ENCODE data around the gene TMEM39B.

DNA sequence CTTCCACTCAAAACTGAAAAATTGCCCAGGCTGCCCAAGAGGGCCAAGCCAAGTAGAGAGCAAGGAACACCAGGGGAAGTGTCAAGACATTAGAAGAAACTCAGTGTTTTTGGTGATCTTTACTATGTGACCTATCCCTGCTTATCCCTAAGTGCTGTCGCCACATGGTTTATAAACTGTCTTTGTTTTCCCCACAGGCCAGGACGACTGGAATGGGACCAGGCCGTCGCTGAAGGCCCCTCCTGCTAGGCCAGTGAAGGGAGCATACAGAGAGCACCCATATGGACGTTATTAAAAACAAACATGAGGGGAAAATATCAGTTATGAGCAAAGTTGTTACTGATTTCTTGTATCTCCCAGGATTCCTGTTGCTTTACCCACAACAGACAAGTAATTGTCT is 30.4 kb upstream of the TMEM39B start:
- TF ChIP-seq YY1 (IDR thresholded peaks at IDR 0.05; ENCODE audit: low read depth) (no peak), RAD21 (IDR thresholded peaks at IDR 0.05; ENCODE audit: low read depth) (no peak), NFIC (IDR thresholded peaks at IDR 0.05) (no peak), CEBPB (IDR thresholded peaks at IDR 0.05) (no peak), FOXM1 (IDR thresholded peaks at IDR 0.05; ENCODE audit: borderline replicate concordance, low read depth) (no peak)
- TF ChIP-seq, protein P1, sequence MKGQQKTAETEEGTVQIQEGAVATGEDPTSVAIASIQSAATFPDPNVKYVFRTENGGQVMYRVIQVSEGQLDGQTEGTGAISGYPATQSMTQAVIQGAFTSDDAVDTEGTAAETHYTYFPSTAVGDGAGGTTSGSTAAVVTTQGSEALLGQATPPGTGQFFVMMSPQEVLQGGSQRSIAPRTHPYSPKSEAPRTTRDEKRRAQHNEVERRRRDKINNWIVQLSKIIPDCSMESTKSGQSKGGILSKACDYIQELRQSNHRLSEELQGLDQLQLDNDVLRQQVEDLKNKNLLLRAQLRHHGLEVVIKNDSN (IDR thresholded peaks at IDR 0.05): no peak
- TF ChIP-seq, protein P2, sequence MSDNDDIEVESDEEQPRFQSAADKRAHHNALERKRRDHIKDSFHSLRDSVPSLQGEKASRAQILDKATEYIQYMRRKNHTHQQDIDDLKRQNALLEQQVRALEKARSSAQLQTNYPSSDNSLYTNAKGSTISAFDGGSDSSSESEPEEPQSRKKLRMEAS (IDR thresholded peaks at IDR 0.05): no peak

Data from Ishikawa (cell line).